A549 (cell line): Measurements from ENCODE around the gene IGF1R.

ENCODE experiments used
- CEBPB ChIP-seq, 2 experiments: fragments of >200 bp in 1 of 2; sonication (Bioruptor Twin) in 1 of 2; formaldehyde crosslinking in 1 of 2; IDR thresholded peaks; 2 replicates each; pipeline ENCODE4 v1.6.1; 2012 to 2016
- EHMT2 ChIP-seq: fragments of 200-600 bp; sonication (generic); IDR thresholded peaks from 2 replicates; pipeline ENCODE4 v1.6.1; 2016; ENCODE audit warnings: antibody characterized with exemption, low read depth, mild to moderate bottlenecking, moderate library complexity
- EP300 ChIP-seq, 2 experiments: fragments of >200 bp; sonication (Bioruptor Twin); formaldehyde crosslinking; IDR thresholded peaks; 2 replicates in 1 of 2; 3 replicates in 1 of 2; pipeline ENCODE4 v1.6.1; 2016 to 2017
- MAFK ChIP-seq: fragments of 450-650 bp; IDR thresholded peaks from 2 replicates; pipeline ENCODE4 v1.6.1; 2014; ENCODE audit not compliant: partially characterized antibody
- POLR2A ChIP-seq: IDR thresholded peaks from 2 replicates; pipeline ENCODE4 v1.6.1; 2012; ENCODE audit warnings: mild to moderate bottlenecking, low read length
- RAD21 ChIP-seq, 2 experiments: fragments of >200 bp in 1 of 2; sonication (Bioruptor Twin) in 1 of 2; formaldehyde crosslinking in 1 of 2; IDR thresholded peaks in 1 of 2; conservative IDR thresholded peaks in 1 of 2; 2 replicates in 1 of 2; 3 replicates in 1 of 2; pipeline ENCODE4 v1.6.1; 2012 to 2018; ENCODE audit warnings: inconsistent platforms in 1 of 2
- RCOR1 ChIP-seq: fragments of 150-350 bp; IDR thresholded peaks from 2 replicates; pipeline ENCODE4 v1.6.1; 2014; ENCODE audit warnings: antibody characterized with exemption, low read length, low read depth
- SMC3 ChIP-seq: fragments of >200 bp; sonication (Bioruptor Twin); formaldehyde crosslinking; IDR thresholded peaks from 3 replicates; pipeline ENCODE4 v1.6.1; 2018; ENCODE audit warnings: inconsistent platforms
- ZC3H11A ChIP-seq: fragments of 450-650 bp; IDR thresholded peaks from 2 replicates; pipeline ENCODE4 v1.6.1; 2014; ENCODE audit warnings: antibody characterized with exemption, mild to moderate bottlenecking
- TF ChIP-seq, protein P1 (sequence below): fragments of >200 bp; sonication (Bioruptor Twin); formaldehyde crosslinking; IDR thresholded peaks from 3 replicates; pipeline ENCODE4 v1.5.1; 2016
- TF ChIP-seq, protein P2 (sequence below): fragments of 200-600 bp; sonication (generic); IDR thresholded peaks from 2 replicates; pipeline ENCODE4 v1.6.1; 2016; ENCODE audit warnings: antibody characterized with exemption, mild to moderate bottlenecking, moderate library complexity

DNA sequence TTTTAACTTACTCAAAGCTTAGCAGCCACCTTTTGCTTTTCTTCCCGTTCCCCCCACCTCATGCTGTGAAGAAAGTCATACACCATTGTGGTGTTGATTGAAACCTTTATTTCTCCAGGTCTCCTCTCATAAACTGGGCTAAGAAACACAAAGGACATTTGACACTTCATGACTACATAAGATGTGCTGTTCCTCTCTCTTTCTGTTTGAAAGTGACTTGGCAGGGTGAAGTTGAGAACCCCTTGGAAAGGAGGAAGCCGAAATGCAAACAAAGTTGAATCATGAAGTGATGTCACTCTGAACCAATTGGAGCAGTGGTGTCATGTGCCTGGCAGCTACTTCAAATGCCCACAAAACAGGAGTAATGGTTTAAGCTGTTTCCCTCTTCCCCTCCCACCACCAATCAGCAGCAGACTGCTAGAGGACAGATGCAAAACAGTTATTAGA, 174.7 kb downstream of the IGF1R start:
- TF ChIP-seq, protein P1, sequence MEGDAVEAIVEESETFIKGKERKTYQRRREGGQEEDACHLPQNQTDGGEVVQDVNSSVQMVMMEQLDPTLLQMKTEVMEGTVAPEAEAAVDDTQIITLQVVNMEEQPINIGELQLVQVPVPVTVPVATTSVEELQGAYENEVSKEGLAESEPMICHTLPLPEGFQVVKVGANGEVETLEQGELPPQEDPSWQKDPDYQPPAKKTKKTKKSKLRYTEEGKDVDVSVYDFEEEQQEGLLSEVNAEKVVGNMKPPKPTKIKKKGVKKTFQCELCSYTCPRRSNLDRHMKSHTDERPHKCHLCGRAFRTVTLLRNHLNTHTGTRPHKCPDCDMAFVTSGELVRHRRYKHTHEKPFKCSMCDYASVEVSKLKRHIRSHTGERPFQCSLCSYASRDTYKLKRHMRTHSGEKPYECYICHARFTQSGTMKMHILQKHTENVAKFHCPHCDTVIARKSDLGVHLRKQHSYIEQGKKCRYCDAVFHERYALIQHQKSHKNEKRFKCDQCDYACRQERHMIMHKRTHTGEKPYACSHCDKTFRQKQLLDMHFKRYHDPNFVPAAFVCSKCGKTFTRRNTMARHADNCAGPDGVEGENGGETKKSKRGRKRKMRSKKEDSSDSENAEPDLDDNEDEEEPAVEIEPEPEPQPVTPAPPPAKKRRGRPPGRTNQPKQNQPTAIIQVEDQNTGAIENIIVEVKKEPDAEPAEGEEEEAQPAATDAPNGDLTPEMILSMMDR, result no peak
- TF ChIP-seq ZC3H11A (no peak), CEBPB (IDR thresholded peaks at IDR 0.05) (no peak), RCOR1 (no peak), EP300 (IDR thresholded peaks at IDR 0.05) (no peak), EHMT2 (no peak), POLR2A (no peak), SMC3 (no peak), MAFK (no peak), RAD21 (conservative IDR thresholded peaks at IDR 0.05 in 1 of 2, IDR thresholded peaks at IDR 0.05 in 1 of 2) (no peak)
- TF ChIP-seq, protein P2, sequence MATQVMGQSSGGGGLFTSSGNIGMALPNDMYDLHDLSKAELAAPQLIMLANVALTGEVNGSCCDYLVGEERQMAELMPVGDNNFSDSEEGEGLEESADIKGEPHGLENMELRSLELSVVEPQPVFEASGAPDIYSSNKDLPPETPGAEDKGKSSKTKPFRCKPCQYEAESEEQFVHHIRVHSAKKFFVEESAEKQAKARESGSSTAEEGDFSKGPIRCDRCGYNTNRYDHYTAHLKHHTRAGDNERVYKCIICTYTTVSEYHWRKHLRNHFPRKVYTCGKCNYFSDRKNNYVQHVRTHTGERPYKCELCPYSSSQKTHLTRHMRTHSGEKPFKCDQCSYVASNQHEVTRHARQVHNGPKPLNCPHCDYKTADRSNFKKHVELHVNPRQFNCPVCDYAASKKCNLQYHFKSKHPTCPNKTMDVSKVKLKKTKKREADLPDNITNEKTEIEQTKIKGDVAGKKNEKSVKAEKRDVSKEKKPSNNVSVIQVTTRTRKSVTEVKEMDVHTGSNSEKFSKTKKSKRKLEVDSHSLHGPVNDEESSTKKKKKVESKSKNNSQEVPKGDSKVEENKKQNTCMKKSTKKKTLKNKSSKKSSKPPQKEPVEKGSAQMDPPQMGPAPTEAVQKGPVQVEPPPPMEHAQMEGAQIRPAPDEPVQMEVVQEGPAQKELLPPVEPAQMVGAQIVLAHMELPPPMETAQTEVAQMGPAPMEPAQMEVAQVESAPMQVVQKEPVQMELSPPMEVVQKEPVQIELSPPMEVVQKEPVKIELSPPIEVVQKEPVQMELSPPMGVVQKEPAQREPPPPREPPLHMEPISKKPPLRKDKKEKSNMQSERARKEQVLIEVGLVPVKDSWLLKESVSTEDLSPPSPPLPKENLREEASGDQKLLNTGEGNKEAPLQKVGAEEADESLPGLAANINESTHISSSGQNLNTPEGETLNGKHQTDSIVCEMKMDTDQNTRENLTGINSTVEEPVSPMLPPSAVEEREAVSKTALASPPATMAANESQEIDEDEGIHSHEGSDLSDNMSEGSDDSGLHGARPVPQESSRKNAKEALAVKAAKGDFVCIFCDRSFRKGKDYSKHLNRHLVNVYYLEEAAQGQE, result no peak
